HG03060 (cell line): ENCODE measurements around the gene STARD10.

ENCODE experiments used
- ATAC-seq: cut with Tn5 transposase; IDR thresholded peaks from one replicate; pipeline ENCODE4 v1.9.1; 2021; ENCODE audit warnings: low read depth, moderate number of reproducible peaks; ENCODE audit not compliant: unreplicated experiment

Gene STARD10

DNA sequence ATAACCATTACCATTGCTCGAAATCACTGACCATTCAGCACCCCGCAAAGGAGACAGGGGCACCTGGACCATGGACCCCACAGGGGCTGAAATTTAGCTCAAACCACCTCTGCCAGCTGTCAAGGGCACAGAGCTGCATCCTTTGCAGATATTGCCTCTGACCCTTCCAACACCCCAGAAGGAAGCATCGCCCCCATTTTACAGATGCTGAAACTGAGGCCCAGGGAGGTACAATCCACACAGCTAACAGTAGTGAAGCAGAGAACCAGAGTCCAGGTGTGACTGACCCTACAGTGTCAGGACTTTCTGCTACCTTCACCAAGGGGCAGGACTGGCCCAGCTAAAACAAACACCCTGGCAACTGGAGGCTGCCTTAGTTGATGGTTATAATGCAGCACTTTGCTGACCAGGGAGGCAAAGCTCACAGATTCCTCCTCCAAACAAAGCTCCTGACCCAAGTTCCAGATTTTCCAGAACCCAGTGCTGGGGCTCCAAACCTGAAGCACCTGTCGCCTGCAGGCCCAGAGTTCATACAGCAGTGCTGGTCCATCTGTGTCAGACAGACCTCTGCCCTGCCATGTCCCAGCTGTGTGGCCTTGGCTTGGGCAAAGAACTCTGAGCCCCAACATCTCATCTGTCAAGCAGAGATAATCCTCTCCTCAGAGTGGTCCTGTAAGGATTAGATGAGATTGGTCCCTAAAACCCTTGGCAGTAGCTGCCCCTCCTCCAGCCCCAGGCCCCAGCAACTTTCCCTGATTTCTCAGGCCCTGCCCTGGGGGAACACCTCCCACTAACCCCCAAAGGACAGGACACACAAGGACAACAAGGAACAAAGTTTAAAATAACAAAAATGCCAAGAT lies 26.4 kb downstream of the STARD10 start:
- no peak for ATAC-seq

DNA sequence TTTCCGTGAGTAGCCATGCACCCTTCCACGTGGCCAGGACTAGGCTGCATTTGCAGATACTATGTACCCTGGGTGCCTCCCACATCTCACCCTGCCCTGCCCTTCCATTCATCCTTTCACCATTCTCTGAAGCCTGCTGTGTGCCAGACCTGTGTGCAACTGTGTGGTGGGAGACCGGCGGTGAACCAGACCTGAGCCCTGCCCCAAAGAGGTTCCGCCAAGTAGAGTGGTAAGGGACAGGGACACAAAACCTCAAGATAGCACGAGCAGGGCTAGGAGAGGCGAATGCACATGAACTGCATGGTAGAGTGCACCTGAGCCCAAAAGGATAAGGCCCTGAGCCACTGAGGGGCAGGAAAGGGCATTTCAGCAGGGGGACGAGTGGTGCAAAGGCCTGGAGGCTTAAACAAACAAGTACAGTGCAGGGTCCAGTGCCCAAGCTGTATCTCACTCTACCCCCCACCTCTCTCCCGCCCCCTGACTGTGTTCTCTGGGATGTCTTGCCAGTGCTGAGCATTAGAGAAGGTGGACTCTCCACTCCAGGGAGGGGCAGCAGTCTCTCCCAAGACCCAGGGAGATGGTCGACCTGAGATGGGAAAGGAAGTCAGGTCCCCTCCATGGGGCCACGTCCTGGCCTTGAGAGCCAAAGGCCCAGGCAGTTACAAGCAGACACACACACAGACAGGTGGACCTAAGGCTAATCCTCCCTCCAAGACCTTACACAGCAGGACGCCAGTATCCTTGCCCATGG lies 27.5 kb downstream of the STARD10 start:
- ATAC-seq = no peak

DNA sequence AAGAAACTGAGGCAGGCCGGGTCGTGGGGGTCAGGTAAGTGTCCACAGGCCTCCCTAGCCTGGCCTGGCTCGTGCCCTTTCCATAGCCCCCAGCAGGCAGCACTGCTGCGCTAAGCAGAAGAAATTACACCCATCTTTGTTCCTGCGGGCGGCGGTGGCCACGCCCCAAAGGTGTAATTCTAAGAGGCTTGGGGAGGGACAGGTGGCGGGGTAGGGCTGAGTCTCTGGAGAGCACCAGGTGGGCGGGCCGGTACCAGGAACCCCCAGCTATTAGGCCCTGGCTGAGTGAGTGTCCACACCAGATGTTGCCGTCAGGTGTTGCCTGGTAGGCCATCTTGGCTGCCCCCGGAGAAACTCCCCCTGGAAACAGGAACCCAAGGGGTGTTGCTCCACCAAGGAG lies 29.3 kb downstream of the STARD10 start:
- no peak for ATAC-seq

DNA sequence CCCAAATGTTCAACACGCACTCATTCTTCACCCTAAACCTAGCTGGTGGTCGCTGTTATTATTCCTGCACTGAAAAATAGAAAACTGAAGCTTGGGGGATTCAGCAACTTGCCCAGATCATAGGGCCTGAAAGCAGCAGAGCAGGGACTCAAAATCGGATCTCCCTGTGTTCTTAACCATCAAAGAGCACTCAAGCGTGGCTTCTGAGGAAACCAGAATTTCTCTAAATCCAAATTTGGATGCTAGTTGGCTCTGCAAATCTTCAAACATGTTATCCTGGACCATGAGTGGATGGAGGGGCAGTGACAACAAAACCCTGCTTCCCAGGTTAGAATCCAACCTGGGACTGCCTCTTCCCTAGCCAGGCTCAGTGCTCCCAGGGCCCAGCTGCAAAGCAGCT lies 30.0 kb downstream of the STARD10 start:
- ATAC-seq = no peak

DNA sequence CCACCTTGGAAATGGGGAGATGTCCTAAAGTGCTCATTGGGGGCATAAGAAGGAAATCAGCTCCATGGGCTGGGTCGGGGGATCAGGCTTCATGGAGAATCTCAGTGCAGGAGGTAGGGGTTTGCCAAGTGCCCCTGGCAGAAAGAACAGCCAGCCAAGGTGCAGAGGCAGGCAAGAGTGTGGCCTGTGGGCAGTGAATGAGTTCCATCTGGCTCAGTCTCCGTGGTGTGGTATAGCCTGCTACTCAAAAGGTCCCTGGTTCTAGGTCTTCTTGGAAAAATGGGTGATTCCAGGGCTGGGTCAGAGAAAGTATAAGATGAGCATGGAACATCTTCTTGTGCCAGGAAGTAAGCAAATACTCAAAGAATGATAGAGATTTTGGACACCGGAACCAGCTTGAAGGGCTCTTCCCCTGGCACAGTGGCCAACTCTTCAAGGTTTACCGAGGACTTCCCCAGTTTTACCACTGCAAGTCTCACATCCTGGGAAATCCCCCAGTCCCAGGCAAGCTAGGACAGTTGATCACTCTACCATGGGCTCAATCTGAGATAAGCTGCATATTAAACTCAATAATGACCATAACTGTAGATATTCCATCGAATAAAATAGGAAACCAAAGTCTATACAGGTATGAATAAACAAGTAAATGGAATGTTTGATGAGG lies 31.1 kb downstream of the STARD10 start:
- no peak for ATAC-seq

DNA sequence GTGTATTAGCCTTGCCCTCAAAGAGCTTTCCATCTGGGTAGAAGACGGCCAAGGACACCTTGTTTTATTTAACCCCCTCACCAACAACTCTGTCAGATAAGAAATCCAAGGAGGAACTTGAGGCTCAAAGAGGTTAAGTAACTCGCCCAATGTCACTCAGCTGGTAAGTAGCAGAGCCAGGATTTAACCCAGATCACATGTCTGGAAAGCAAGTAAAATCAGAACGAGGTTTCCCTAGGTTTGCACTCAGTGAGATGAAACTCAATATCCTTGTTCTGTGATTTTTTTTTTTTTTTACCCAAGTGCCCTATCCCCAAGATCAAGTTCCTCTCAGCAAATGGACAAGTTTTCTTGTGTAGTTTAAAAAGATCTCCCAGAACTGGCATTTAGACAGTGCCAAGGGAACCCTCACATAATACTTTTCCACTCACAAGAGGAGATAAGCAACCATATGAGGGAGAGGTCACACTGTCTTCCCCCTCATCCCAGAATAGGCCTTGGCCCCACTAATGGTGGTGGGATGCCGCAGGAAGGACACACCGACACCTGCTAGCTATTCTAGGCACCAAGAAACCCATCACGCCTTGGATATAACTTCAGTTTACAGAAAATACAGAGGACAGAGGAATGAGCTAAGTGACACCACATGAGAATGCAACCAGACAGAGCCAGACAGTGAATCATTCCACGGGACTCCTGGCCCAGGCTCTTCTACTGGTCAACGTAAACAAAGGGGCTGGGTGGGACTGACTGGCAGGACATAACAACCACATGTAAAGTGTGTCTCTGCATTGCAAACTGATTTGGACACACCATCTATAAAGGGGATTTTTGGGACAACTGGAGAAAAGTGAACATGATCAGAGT lies 33.1 kb downstream of the STARD10 start:
- no peak for ATAC-seq

DNA sequence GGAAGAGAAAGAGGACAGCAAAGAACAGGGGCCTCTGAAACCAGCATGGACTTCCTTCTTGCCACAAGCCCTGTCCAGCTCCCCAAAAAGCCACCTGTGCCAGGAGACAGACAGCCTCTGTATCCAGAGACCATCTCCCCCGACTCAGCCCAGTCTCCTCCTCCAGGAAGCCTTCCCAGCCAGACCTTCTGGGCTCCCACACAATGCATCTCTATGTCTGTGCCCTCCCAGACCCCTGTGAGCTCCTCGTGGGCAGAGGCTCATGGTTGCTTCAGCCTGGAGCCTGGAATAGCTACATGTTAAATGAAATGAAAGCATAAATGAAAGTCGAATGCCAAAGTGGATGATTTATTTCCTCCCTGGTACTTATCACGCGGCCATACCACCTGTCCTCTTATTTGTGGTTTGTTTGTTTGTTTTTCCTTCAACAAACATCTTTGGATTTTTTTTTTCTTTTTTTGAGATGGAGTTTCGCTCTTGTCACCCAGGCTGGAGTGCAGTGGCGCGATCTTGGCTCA lies 34.3 kb downstream of the STARD10 start:
- no peak for ATAC-seq

DNA sequence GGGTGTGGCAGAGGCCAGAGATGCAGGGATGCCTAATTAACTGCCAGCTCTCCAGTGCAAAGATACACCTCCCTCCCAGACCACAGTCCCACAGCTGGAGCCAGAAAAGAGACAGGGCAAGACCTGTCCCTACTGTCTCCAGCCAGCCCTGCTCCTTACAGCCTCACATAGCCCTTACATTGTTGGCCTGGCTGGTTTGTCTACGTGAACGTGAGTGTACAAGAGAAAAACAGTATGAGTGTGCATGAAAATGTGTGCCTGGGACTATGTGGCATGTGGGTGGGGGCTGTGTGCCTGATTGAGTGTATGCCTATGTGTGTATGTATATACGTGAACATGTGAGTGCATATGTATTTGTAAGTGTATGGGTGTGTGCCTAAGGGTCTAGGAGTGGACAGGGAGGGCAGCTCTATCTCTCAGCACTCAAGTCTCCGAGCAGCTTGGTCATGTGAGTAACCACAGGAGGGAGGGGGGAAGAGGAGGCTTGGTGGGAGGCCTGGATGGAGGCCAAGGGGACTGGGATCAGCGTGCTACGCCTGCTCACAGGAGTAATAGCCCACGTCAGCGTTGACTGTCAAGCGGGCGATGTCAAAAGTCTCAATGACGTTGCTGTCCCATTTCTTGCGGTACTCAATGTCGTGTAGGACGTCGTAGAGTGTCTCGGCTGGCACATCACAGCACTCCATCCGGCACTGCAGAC lies 35.0 kb downstream of the STARD10 start:
- ATAC-seq = no peak

DNA sequence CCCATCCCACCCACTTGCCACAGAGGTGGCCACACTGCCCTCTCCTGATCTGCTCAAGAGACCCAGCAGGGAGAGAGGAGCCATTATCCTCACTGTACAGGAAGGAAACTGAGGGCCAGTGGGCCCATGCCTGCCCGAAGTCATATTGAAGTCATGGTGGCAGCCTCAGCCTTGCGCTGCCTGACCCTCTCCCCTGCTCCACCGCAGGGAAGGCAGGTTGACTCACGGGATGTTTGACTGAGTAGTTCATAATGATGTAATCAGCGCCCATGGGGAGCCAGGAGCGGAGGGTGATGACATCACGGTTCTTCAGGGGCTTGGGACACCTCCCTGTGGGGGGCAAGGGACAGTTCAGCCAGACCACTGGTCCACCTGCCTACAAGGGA lies 35.5 kb downstream of the STARD10 start:
- ATAC-seq = no peak

DNA sequence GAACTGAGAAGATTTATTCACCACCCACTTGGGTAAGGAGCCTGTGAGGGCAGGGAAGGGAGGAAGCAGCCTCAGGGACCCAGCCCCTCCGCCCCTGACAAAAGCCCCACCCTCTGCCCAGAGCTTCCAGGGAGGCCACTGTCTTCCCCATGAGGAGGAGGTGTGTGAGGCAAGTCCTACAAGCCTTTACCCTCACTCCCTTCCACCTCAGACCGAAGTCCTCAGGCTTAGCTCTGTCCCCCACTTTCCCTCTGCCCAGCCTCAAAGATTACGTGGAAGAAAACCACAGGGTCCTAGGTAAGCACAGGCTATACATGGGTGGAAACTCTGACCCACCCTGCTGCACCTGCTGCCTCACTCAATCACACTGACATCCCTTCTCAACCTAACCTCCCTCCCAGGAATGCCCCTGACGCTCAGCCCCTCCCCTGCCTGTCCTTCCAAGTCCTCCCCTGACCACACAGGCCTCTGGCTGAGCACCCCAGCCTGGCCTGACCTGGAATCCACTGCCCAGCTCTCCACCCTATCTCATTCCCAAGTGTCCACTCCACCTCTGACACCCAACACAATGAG lies 38.0 kb downstream of the STARD10 start:
- ATAC-seq = no peak

DNA sequence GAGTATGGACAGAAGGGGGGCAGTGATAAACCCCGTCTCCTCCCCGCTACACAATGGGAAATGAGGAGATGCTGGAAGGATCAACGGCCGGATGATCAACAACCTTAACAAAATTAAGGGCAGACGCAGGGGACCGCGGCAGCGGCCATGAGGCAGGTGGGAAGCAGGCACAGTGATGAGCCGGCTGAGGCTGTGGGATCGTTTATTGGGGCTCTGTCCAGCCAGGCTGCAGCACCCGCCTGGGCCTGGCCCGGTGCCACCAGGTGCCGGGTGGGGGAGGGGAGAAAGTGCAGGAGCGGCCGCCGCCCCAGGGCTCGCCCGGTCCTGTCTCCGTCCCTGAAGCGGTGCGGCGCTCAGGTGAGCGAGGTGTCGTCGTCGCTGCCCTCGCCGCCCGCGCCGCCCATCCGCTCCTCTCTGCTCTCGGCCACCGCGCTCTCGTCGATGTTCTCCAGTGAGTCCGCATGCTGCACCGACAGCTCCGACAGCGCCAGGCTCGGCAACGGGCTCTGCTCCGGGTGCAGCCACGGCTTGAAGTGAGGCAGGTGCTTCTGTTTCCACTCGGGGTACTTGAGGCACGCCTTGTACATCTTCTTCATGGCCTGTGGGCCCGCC lies 39.2 kb downstream of the STARD10 start:
- ATAC-seq = no peak

DNA sequence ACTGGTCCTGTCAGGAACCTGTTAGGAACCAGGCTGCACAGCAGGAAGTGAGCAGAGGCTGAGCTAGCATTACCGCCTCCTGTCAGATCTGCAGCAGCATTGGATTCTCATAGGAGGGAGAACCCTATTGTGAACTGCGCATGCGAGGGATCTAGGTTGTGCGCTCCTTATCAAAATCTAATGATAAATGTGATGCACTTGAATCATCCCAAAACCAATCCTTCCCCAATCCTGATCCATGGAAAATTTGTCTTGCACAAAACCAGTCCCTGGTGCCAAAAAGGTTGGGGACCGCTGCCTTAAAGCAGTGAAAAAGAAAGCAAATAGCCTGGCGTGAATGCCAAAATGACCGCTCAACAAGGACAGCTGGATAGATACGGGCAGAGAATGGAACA lies 39.7 kb downstream of the STARD10 start:
- no peak for ATAC-seq

DNA sequence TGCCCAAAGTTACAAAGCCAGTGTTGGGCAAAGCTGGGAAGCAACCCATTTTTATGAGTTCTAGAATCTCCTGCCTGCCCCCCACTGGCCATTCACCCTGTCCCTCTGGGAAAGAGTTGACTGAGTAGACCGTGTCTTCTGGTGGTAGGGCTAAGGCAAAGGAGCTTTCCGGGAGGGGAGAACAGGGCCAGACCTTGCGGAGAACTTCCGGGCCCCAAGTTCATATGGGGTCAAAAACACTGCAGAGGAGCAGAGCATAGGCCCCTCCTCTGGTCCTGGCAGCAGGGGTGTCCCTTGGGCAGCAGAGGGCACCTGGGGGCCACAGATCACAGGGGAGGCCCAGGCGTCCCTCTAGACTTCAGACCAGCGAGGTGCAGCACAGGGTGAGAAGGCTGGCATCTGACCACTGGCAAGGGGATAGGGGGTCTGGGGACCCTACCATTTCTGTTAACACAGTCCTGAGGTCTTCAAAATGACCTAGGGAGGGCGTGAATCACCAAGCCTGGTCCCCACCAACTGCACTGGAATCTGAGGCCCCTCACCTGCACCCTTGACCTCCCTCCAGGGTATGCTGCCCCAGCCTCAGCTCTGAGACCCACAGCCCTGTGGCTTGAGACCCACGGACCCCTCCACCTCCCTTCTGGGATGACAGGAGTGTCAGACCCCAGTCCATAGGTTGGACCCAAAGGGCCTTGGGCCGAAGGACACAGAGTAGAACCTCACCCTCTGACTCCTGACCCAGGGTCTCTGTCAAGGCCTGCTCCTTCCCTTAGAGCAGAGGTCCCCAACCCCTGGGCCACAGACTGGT lies 40.3 kb downstream of the STARD10 start:
- ATAC-seq = no peak

DNA sequence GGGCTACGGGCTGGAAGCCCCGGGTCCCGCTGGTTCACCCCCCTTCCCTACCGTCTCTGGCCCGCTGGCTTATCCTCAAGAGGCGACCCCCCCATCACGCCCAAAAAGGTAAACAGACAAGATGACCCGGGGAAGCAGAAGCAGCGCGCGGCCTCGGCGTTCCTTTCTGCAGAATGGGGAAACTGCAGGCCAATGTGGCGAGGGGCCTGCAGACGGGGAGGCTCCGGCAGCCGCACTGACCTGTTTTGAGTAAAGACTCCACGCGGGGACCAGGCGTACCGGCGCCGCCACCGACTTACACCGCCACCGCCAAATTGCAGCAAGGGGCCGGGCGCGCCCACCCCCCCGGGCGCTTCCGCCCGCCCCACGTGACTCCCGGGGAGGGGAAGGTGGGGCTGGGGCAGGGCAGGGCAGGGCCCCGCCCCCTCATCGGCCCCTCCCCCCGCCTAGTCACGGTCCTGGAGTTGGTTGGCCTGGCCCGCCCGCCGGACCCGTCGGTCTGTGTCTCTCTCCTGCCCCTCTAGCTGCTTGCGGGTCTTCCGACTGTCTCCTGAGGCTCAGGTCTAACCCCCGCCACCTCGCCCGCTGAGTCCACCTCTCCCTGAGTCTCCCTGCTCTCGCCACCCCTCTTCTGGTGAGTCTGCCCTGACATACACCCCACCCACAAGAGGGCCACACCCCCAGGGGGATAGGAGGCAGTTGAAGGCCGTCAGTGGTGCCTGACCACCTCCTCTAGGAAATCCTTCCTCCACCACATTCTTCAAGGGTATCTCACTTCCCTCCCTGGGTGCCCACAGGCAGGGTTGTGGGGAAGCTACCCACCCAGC lies 41.5 kb downstream of the STARD10 start, which contains the start of gene ARAP1:
Gene ARAP1, minus strand, starts transcription at position 321 of the 827 bp plus-strand sequence. CDS start 25,280 bp downstream, outside the sequence.
- no peak for ATAC-seq

DNA sequence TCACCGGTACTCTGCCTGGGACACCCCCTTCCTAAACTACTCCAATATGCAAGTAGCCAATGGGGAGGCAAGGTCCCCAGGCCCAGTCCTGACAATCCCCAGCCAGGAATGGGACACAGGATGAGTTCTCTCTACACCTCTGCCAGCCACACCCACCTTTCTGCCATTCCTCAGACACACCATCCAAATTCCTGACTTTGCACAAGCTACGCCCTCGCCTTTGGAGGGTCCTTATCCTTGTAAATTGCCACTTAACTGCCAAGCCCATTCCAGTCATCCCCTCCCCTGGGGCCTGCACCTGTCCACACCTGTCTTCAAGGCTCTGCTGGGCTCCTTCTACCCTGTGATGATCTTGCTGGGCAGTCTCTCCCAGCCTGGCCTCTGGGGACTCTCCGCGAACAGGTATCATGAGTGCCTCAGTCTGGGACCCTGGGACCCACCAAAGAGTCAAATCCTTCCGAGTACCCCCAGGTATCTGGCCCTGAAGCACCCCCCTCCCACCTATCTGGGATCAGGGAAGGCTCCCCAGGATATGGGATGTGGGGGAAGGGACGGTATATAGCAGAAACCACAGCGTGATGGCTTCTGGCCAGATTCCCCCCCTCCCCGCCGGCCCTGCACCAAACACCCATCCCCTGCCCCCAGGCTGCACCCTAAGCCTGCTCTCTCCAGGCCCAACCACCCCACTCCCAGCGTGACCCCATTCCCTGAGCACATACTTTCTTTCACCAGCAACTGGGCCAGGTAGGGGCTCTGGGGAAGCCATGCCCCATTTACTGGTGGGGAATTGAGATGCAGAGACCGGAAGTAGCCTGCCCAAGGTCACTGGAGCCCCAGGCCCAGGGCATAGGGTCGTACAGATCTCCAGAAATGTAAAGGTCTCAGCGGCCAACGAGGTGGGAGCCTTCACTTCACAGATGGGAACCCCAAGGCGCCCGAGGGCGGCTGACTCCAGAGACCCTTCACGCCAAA lies 42.4 kb downstream of the STARD10 start:
- ATAC-seq = no peak

DNA sequence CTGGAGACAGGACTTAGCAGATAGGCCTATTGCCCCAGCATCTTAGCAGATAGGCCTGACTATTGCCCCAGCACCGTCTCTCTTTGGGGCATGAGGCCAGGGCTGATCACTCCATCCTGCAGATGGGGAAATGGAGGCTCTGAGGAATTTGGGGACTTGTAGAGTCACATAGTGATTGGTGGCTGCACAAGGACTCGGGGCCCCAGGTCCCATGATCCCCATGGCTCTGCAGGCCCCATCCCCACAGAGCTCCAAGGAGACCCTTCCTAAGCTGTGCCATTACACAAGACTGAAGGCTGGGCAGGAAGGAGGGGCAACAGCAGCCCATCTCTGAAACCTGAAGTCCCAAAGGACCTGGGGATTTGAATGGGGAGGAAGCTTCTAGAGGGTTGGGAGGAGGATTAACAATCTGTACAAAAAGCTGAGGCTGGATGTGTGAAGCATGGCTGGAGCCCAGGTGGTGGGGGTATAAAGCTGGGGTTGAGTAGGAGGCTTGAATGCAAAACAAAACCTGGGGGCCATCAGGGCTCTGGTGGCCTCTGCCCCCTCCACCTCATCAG lies 43.2 kb downstream of the STARD10 start:
- no peak for ATAC-seq
